Keratinocyte (primary cell): ENCODE data around the gene TRIM66. TPM values are rescaled to one million over a fixed set of nuclear protein-coding genes. Genes with fewer than 3 reads are reported as not detected.

ENCODE experiments used
- DNase-seq: peaks from one replicate; pipeline ENCODE4 v3.0.0-alpha.2; 2011; ENCODE audit warnings: low read depth, missing footprints, low spot score
- FAIRE-seq: peaks from 2 replicates; lab custom pipeline; 2011; peaks lifted over from hg19 to GRCh38; lab: Jason Lieb, UNC
- H2AFZ ChIP-seq: 2 replicates; pipeline ENCODE4 v1.6.0; 2012; ENCODE audit warnings: low read length, control low read depth, inconsistent platforms; ENCODE audit not compliant: control insufficient read depth
- H3K27ac ChIP-seq: 2 replicates; pipeline ENCODE4 v1.5.1; 2011; ENCODE audit warnings: low read length; ENCODE audit not compliant: control insufficient read depth, insufficient read depth
- H3K27me3 ChIP-seq: 3 replicates; pipeline ENCODE4 v1.6.0; 2011; ENCODE audit warnings: low read length; ENCODE audit not compliant: control insufficient read depth, insufficient read depth; ENCODE audit errors: extremely low read depth
- H3K36me3 ChIP-seq, 2 experiments: 2 replicates in 1 of 2; 3 replicates in 1 of 2; pipeline ENCODE4 v1.5.1; 2011; ENCODE audit warnings: low read length in 2 of 2, mild to moderate bottlenecking in 1 of 2; ENCODE audit not compliant: control insufficient read depth in 2 of 2, insufficient read depth in 2 of 2; ENCODE audit errors: extremely low read depth in 1 of 2
- H3K4me1 ChIP-seq: 3 replicates; pipeline ENCODE4 v1.5.1; 2011; ENCODE audit warnings: low read length; ENCODE audit not compliant: control insufficient read depth, insufficient read depth; ENCODE audit errors: extremely low read depth
- H3K4me2 ChIP-seq: 3 replicates; pipeline ENCODE4 v1.6.0; 2011; ENCODE audit warnings: low read depth, low read length; ENCODE audit not compliant: control insufficient read depth, insufficient read depth; ENCODE audit errors: extremely low read depth
- H3K4me3 ChIP-seq, 3 experiments: fragments of 200-600 bp in 1 of 3; sonication (generic) in 1 of 3; 2 replicates in 2 of 3; 3 replicates in 1 of 3; pipeline ENCODE4 v1.5.1; 2011 to 2016; ENCODE audit warnings: low read length in 3 of 3, mild to moderate bottlenecking in 3 of 3, control low read depth in 2 of 3, inconsistent platforms in 1 of 3, low read depth in 1 of 3, mixed read lengths in 1 of 3, mixed run types in 1 of 3, moderate library complexity in 1 of 3; ENCODE audit not compliant: control insufficient read depth in 2 of 3, insufficient read depth in 2 of 3; ENCODE audit errors: extremely low read depth in 1 of 3
- H3K79me2 ChIP-seq: 2 replicates; pipeline ENCODE4 v1.6.0; 2012; ENCODE audit warnings: low read length; ENCODE audit not compliant: control insufficient read depth, insufficient read depth
- H3K9ac ChIP-seq: 3 replicates; pipeline ENCODE4 v1.6.0; 2011; ENCODE audit warnings: low read length; ENCODE audit not compliant: control insufficient read depth, insufficient read depth; ENCODE audit errors: extremely low read depth
- H3K9me1 ChIP-seq: 3 replicates; pipeline ENCODE4 v1.6.0; 2011; ENCODE audit warnings: low read length; ENCODE audit not compliant: control insufficient read depth, insufficient read depth; ENCODE audit errors: extremely low read depth
- H3K9me3 ChIP-seq: 2 replicates; pipeline ENCODE4 v1.5.1; 2012; ENCODE audit warnings: low read depth, low read length; ENCODE audit not compliant: control insufficient read depth
- H4K20me1 ChIP-seq: 3 replicates; pipeline ENCODE4 v1.6.0; 2011; ENCODE audit warnings: low read length; ENCODE audit not compliant: control insufficient read depth, insufficient read depth; ENCODE audit errors: extremely low read depth
- CTCF ChIP-seq, 3 experiments: IDR thresholded peaks in 1 of 3; conservative IDR thresholded peaks in 1 of 3; optimal IDR thresholded peaks in 1 of 3; 2 replicates in 2 of 3; 3 replicates in 1 of 3; pipeline versions ENCODE3 to v1.5.1; 2011; ENCODE audit warnings: low read length in 3 of 3, mild to moderate bottlenecking in 3 of 3, moderate library complexity in 2 of 3, control low read depth in 1 of 3, inconsistent platforms in 1 of 3; ENCODE audit not compliant: insufficient read depth in 2 of 3; ENCODE audit errors: extremely low read depth in 1 of 3
- EZH2 ChIP-seq: IDR thresholded peaks from one replicate; pipeline ENCODE4 v1.6.1; 2012; ENCODE audit warnings: inconsistent platforms, mild to moderate bottlenecking, low read length, moderate library complexity
- dilution Hi-C: fragments of 300-500 bp; cut with MboI; formaldehyde crosslinking; loops from one replicate; pipeline ENCODE4 v1.7.0; 2020; ENCODE audit warnings: low sequenced_read_pairs; ENCODE audit not compliant: extremely low pct_ligation_motif_present
- polyA plus RNA-seq, 5 experiments: library from polyadenylated mRNA; depleted of rRNA in 3 of 5; stranded (reverse) in 3 of 5; stranded (forward) in 1 of 5; unstranded in 1 of 5; fragments of >200 nt; gene quantifications; 1 replicate in 1 of 5; 2 replicates in 3 of 5; 3 replicates in 1 of 5; pipeline versions ENCODE4 v1.2.1 to v1.2.3, GENCODE V29; 2011 to 2012; ENCODE audit warnings: missing spikeins in 2 of 5, low read depth in 1 of 5, low replicate concordance in 1 of 5

TRIM66 gene
- polyA plus RNA-seq, 1 donor (not counting 4 experiments of a cell fraction or from before 2014, with no cell fraction given), result 5.1 TPM

- no peak for TF ChIP-seq EZH2
- TF ChIP-seq CTCF (optimal IDR thresholded peaks at IDR 0.05 in 1 of 3, IDR thresholded peaks at IDR 0.05 in 1 of 3, conservative IDR thresholded peaks at IDR 0.05 in 1 of 3; ENCODE audit: extremely low read depth in 1 of 3, insufficient read depth in 2 of 3, low read length in 3 of 3), result no peak
Measured at GRCh38 chr11:8654503-8654902, 28.0 kb downstream of the TRIM66 start.

GRCh38 chr11:8652140-8652539 is 30.3 kb downstream of the TRIM66 start:
- H3K9me1 ChIP-seq, result no peaks in the 10 kb centered on the region
- FAIRE-seq, result peak; percentile 62
- H4K20me1 ChIP-seq, result no peaks in the 10 kb centered on the region
- TF ChIP-seq CTCF (optimal IDR thresholded peaks at IDR 0.05 in 1 of 3, IDR thresholded peaks at IDR 0.05 in 1 of 3, conservative IDR thresholded peaks at IDR 0.05 in 1 of 3; ENCODE audit: extremely low read depth in 1 of 3, insufficient read depth in 2 of 3, low read length in 3 of 3), result no peak
- no peak for TF ChIP-seq EZH2
- no peak overlapping the region for H3K4me3 ChIP-seq
- H3K4me1 ChIP-seq, result peaks cover 12% of the 10 kb centered on the region
- no peak overlapping the region for H3K4me2 ChIP-seq
- H3K79me2 ChIP-seq, result no peaks in the 10 kb centered on the region
- H3K27ac ChIP-seq, result no peak overlapping the region
- dilution Hi-C loops, result no loop called here
- H3K9me3 ChIP-seq, result no peaks in the 10 kb centered on the region
- no peaks in the 10 kb centered on the region for H3K27me3 ChIP-seq
- no peak overlapping the region for H3K9ac ChIP-seq
- no peak overlapping the region for H2AFZ ChIP-seq
- peaks cover 14 to 17% of the 10 kb centered on the region in 2 experiments for H3K36me3 ChIP-seq
- peak; percentile 79 for DNase-seq

More at GRCh38 chr11:8654503-8654902, 28.0 kb downstream of the TRIM66 start:
- no peak overlapping the region for H3K27ac ChIP-seq
- H4K20me1 ChIP-seq, result no peaks in the 10 kb centered on the region
- no peaks in the 10 kb centered on the region for H3K9me1 ChIP-seq
- H3K36me3 ChIP-seq, result peaks cover 4 to 9% of the 10 kb centered on the region in 2 experiments
- FAIRE-seq (no peak), DNase-seq (no peak)
- dilution Hi-C loops, result no loop called here
- H3K4me3 ChIP-seq, result no peak overlapping the region
- H3K4me1 ChIP-seq, result peaks cover 9% of the 10 kb centered on the region
- no peaks in the 10 kb centered on the region for H3K27me3 ChIP-seq
- no peak overlapping the region for H3K4me2 ChIP-seq
- no peaks in the 10 kb centered on the region for H3K9me3 ChIP-seq
- H2AFZ ChIP-seq, result no peak overlapping the region
- H3K79me2 ChIP-seq, result no peaks in the 10 kb centered on the region
- H3K9ac ChIP-seq, result no peak overlapping the region
